ENCODE data around the gene POLDIP2.

The POLDIP2 gene

GRCh38 chr17:28317966-28318758 is 39.2 kb downstream of the POLDIP2 start:
- DNase-seq (ENCODE audit: low read depth in 4 of 4, low spot score in 1 of 4), result no peak

DNA sequence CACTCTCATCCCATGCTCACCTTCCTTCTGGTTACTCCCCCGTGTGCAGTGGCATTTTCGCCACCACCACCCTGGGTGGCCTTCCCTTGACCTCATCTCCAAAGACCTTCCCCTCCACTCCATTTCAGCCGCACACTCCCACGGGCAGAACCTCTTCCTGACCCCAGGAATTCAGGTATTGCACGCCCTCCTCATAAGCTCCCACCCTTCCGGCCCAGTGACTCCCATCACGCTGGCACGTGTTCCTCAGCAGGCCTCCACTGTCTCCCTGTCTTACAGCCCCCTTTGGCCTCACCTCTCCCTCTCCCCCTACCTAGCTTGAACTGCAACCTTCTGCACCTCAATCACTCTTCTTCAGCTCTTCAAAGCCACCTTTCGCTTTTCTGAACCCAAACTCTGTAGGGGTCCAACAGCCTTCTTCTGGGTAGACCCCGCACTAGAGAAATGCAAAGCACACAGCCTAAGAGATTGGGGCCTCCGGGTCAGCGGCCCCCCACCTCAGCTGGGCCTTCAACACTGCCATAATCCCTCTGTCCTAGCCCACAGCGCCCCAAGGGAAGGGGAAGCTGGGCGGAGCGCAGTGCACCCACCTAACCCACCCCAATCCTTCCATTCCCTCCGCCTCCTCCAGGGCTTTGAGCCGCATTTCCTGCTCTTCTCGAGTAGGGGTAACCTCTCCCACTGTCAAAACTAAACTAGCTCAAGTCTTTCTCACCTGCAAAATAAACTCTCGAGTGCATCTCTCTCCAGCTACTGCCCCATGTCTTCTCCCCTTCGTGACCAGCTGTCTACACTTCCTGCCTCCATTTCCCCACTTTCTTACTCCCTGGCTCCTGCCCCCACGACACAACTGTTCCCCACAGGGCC is 40.0 kb downstream of the POLDIP2 start:
- no peak for DNase-seq (ENCODE audit: low read depth in 4 of 4, low spot score in 1 of 4)

GRCh38 chr17:28315846-28316705 is 41.3 kb downstream of the POLDIP2 start:
- DNase-seq (ENCODE audit: low read depth in 4 of 4, low spot score in 1 of 4), result no peak

DNA sequence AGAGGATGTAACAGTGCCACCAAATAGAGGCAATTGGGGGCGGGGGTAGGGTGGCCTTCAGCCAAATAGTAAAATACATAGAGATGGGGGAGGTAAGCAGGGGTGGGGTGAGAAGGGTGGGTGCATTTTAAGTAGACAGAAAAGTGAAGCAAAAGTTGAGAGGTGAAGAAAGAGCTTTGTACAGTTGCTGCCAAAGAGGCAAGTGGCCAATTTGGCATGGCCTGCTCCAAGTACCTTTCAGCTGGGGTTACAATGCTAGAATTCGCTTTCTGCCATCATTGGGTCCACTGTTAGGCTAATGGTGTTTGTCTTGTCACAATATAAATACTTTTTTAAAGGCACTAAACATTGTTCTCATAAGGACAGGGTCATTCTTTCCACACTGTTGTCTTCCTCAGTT is 43.5 kb downstream of the POLDIP2 start:
- no peak for DNase-seq (ENCODE audit: low read depth in 4 of 4, low spot score in 1 of 4)

DNA sequence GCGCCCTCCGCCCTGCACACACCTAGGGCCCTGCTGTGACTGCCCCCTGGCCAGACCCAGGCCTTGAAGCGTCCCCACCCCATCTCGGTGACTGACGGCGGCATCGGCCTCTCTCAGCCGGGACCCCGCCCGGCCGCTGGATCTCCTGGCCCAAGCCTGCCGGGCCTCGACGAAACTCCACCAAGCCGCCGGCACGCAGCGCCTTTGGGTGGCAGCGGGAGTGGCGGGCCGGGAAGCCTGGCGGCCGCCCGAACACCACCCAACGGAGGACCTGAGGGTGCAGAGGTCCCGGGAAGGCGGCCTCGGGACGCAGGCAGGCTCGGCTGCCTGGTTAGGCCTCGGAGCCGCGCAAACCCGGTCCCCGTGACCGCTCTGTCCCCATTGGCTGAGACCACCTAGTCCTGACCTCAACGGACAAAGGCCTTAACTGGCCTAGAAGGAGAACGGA is 50.3 kb downstream of the POLDIP2 start:
- DNase-seq (ENCODE audit: low read depth in 4 of 4, low spot score in 1 of 4), result no peak

- no peak for DNase-seq (ENCODE audit: low read depth in 4 of 4, low spot score in 1 of 4)
These were observed 58.9 kb downstream of the POLDIP2 start for GRCh38 chr17:28298449-28298848.

Measured in stimulated activated CD4-positive, alpha-beta T cell treated with anti-CD3 and anti-CD28 coated beads, Interleukin-1b, Interleukin-23, amount 100 ng/mL, for 24 hours (primary cell).